Activated gamma-delta T cell treated with Interleukin-2 at 50 U/mL for 16 hours (primary cell): ENCODE measurements around the gene TBC1D1.
"Not testable (repeated sequence)": the region's sequence is repeated elsewhere in the genome, so short reads cannot be mapped to it uniquely, and the experiment has no call there.

Experiments
- DNase-seq: peaks from one replicate; pipeline ENCODE4 v3.0.0-alpha.2; 2020

Gene TBC1D1

GRCh38 chr4:37968747-37969146, 77.9 kb downstream of the TBC1D1 start:
- DNase-seq, result no peak

DNA sequence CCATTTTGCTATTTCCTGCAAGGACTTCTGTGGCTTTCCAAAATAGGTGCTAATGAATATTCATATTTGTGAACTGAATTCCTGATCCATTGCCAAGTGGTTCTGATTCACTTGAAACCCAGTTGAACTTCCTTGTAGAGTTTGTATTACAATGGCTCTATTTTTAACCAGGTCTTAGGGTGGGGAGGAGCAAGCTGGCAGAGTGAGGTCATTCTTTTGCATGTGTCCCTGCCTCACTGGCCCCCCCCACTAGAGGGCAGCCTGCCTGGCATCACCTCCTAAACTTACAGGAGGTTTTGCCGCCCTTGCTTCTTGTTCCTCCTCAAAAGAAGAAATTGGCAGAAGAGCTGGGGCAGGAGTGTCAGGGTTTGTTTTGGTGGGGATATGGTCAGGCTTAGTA, 79.8 kb downstream of the TBC1D1 start:
- peak; percentile 29 for DNase-seq

DNA sequence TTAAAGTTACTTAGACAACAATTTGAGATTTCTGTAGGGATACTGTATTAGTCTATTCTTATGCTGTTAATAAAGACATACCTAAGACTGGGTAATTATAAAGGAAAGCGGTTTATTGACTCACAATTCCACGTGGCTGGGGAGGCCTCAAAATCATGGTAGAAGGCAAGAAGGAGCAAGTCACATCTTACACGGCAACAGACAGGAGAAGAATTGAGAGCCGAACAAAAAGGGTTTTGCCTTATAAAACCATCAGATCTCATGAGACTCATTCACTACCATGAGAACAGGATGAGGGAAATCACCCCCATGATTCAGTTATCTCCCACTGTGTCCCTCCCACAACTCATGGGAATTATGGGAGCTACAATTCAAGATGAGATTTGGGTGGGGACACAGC, 80.3 kb downstream of the TBC1D1 start:
- DNase-seq, result no peak

DNA sequence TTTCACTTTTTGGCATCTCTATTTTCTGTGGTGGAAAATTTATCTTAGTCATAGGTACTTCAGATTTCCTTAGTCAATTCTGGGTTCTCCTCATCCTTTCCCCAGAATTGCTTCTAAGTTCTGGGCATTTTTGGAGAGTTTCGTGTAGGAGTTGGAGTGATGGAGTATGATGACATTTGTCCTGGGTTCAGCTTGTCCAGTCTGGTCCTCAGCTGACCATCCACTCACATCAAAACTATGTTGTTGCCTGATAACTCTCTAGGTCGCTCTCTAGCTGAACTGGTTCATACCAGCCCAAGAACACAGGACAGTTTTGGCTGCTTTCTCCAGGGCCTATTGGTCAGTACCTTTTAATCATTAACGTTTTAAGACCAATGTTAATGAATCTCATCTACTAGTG, 82.6 kb downstream of the TBC1D1 start:
- DNase-seq, result no peak

DNA sequence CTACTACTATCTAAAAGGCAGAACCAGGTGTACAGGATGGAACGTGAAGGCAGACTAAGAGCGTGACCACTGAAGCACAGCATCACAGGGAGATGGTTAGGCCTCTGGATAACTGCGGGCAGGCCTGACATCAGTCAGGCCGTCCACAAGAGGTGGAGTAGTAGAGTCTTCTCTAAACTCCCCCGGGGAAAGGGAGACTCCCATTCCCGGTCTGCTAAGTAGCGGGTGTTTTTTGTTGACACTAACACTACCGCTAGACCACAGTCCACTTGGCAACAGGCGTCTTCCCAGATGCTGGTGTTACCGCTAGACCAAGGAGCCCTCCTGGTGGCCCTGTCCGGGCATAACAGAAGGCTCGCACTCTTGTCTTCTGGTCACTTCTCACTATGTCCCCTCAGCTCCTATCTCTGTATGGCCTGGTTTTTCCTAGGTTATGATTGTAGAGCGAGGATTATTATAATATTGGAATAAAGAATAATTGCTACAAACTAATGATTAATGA, 84.5 kb downstream of the TBC1D1 start:
- DNase-seq, result not testable (repeated sequence)

GRCh38 chr4:37976507-37976906, 85.6 kb downstream of the TBC1D1 start:
- DNase-seq, result no peak

DNA sequence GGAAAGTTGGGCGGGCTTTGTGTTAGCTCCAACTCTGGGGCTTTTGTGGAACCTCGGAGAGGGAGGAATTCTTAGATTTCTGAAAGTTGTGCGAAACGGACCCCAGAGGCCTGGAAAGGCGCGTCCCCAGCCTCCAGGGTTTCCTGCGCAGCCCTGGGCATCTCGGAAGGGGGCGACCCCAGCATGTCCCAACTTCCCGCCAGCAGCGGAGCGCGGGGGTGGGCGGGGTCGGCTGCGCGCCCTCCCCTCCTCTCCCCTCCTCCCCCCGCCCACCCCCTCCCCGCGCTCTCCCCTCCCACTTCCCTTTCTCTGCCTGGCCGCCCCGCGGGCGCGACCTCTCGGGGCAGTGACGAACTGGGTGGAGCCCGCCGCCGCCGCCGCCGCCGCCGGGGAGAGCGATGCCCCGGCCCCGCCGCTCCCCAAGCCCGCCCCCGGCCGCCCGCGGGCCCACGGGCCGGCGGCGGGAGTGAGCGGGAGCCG, 86.1 kb downstream of the TBC1D1 start:
- DNase-seq, result peak; percentile 67

- DNase-seq, result peak; percentile 72
These were observed 86.8 kb downstream of the TBC1D1 start for GRCh38 chr4:37977471-37978247.

DNA sequence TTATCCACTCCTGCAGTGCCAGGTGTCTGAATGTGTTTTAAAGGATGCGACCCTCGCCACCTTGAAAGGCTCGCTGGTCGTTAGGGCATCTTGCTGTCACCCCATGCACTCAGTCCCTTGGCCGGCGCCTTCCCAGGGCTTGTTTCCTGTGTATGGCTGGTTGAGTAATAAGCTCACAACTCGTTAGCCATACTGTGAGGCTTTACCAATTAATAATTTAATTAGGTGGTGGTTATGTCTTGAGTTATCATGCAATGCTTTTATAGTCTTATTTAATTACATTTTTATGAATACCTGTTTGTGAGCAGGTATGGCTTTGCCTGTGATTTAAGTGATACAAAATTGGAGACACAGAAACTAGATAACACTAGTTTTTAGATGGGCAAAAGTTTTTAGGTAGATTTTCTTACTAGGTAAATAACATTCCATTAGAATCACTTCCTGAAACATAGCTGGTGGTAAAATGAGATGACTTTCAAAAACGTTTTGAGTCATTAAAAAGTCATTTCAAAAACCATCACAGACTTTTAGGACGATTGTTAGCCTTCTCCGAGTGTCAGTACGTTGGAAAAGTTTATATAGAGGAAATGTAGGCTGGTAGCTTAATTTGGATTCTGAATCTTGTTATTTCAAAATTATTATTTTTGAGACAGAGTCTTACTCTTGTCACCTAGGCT, 87.5 kb downstream of the TBC1D1 start:
- DNase-seq, result no peak

DNA sequence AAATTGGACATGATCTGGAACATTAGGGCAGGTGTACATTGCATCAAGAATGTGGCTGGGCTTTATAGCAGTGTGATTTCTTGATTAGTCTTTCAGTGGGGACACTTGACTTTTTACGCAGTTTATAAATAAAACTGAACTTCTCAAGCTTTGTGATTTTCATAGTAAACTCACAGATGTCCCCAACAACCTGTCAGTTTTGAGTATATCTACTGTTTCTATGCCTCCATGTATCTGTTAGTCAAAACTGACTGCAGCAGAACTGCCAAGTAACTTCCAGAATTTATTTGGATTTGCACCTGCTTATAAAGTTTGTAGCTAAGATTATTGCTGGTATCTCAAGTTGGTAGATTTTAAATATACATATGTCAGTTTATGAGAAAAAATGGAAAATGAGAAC, 89.4 kb downstream of the TBC1D1 start:
- no peak for DNase-seq

GRCh38 chr4:37981425-37981824, 90.5 kb downstream of the TBC1D1 start:
- DNase-seq, result no peak

DNA sequence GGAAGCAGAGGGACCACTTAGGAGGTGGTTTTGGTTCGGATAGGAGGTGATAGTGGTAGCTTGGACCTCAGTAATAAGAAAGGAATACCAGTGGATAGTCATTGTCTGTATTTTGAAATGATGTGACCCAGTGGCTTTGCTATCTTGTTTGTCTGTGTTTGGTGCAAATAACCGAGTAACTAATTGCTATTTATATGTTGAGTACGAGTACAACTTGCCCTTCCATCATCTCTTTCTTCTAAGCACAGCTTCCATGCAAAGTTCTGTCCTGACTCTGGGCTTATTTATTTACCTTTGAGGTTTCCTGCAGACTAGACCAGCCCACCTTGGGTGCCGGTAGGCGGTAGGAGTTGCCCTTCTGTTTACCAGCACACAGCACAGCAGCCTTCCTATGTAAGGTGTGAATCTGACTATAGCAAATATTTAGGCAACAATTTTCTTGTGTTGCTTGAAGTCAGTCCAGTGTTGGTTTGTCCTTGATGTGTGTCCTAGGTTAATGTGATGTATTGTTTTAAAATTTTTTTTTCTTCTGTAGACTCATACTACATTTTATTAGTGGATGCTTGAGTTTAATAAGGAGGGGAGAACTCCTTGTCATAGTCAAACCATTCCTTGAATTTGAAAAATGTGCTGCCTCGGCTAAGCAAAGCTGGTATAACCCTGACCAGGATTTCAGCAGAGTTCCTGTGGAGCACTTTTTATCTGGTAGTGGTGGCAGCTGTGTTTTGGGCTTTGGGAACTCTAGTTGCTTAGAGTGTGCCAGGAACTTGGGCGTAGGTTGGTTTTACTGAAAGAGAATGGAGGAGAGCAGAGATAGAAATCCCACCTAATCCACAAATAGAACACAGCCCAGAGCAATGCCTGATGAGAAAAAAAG, 91.2 kb downstream of the TBC1D1 start:
- DNase-seq, result no peak

DNA sequence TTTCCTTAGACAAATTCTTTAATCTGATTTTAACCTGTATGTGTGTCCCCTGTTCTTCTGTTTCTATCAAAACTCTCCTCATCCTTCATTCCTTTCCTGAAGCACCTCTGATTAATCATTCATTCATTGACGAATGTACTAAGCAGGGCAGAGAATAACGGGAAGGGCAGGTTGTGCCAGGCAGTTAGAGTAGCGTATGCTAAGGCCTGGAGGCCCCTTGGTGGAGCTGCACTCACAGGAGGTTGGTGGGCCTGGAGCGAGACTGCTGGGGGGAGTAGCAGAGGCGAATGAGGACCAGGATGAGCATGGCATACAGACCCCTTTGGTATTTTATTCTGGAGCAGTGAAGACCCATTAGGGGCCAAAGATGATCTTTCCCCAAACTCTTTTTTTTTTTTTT, 91.9 kb downstream of the TBC1D1 start:
- no peak for DNase-seq

DNA sequence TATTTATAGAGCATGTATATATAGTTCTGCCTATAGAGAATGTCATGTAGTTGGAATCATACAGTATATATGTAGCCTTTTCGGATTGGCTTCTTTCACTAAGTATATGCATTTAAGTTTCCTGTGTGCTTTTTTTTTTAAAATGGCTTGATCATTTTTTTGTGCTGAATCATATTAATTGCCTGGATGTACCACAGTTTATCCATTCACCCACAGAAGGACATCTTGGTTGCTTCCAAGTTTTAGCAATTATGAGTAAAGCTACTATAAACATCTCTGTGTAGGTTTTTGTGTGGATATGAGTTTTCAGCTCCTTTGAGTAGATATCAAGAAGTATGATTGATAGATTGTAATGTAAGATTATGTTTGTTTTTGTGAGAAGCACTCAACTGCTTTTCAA, 93.1 kb downstream of the TBC1D1 start:
- no peak for DNase-seq

- DNase-seq, result no peak
These were observed 94.9 kb downstream of the TBC1D1 start for GRCh38 chr4:37985730-37986275.

- DNase-seq, result no peak
These were observed 97.8 kb downstream of the TBC1D1 start for GRCh38 chr4:37988670-37989069.

- no peak for DNase-seq
These were observed 98.7 kb downstream of the TBC1D1 start for GRCh38 chr4:37989398-37990260.

DNA sequence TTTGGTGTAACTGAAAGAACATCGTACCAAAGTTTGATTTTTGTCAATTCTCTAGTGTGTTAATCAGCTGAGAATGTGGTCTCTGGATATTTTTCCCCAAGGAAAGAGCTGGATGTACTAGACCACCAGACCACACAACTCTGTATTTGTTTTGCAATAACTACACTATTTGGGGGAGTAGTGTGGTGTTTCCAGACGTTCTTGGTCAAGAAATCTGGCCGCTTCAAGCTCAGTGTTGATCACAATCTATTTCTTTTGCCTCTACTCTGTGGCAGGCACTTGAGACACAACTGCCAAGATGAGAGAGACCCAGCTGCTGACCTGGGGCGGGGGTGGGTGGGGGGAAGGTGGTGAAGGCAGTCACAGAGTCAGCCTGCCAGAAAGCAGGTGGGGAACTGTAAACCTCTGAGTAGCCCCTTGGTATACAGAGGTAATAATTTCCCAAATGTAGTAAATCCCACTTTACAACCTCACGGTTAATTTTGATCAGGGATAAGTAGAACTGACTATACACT, 99.9 kb downstream of the TBC1D1 start:
- DNase-seq, result no peak

- DNase-seq, result no peak
These were observed 100.9 kb downstream of the TBC1D1 start for GRCh38 chr4:37991623-37992410.

DNA sequence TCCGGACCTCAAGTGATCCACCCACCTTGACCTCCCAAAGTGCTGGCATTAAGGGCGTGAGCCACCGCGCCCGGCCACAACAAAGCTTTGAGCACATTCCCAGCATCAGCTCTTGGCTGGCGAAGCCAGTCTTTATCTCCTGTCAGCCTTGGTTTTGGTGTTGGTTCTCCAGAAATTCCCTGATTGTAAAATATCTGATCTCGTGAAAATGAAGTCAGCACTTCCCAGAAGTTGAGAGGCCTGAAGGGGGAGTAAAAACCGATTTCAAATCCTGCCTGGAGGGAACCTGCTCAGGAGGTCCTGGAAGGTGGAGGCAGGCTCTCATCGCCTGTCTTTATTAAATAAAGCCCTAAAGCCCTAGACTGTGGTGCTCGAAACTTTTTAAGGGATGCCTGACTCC, 102.9 kb downstream of the TBC1D1 start:
- DNase-seq, result no peak

- DNase-seq, result no peak
These were observed 103.7 kb downstream of the TBC1D1 start for GRCh38 chr4:37994569-37994968.
